HEK293 (cell line): Measurements from ENCODE around the gene GEMIN7.

Source experiments
- ELK4 ChIP-seq: IDR thresholded peaks from 2 replicates; pipeline ENCODE4 v1.6.1; 2011; ENCODE audit warnings: mild to moderate bottlenecking, low read depth, low read length, borderline replicate concordance
- KLF10 ChIP-seq: fragments of 450-650 bp; IDR thresholded peaks from 2 replicates; pipeline ENCODE4 v1.5.1; 2018; ENCODE audit warnings: missing biosample characterization, mild to moderate bottlenecking, missing genetic modification characterization
- KLF9 ChIP-seq: fragments of 450-650 bp; formaldehyde crosslinking; IDR thresholded peaks from 2 replicates; pipeline ENCODE4 v1.5.1; 2016; ENCODE audit warnings: missing biosample characterization, missing genetic modification characterization, low read depth
- PATZ1 ChIP-seq: fragments of 450-650 bp; formaldehyde crosslinking; IDR thresholded peaks from 2 replicates; pipeline ENCODE4 v1.5.1; 2016; ENCODE audit warnings: missing biosample characterization, missing genetic modification characterization
- RBAK ChIP-seq: fragments of 450-650 bp; formaldehyde crosslinking; IDR thresholded peaks from 2 replicates; pipeline ENCODE4 v1.5.1; 2016; ENCODE audit warnings: missing biosample characterization, missing genetic modification characterization
- SP2 ChIP-seq: fragments of 450-650 bp; formaldehyde crosslinking; IDR thresholded peaks from 2 replicates; pipeline ENCODE4 v1.5.1; 2016; ENCODE audit warnings: missing biosample characterization, missing genetic modification characterization
- ZBTB17 ChIP-seq: fragments of 450-650 bp; formaldehyde crosslinking; IDR thresholded peaks from 2 replicates; pipeline ENCODE4 v1.5.1; 2016; ENCODE audit warnings: missing biosample characterization, missing genetic modification characterization
- ZBTB49 ChIP-seq: fragments of 450-650 bp; formaldehyde crosslinking; IDR thresholded peaks from 2 replicates; pipeline ENCODE4 v1.5.1; 2016; ENCODE audit warnings: missing biosample characterization, missing genetic modification characterization, low read depth
- ZBTB6 ChIP-seq: fragments of 450-650 bp; formaldehyde crosslinking; IDR thresholded peaks from 2 replicates; pipeline ENCODE4 v1.5.1; 2017; ENCODE audit warnings: missing biosample characterization, missing genetic modification characterization
- ZNF138 ChIP-seq: fragments of 450-650 bp; formaldehyde crosslinking; IDR thresholded peaks from 2 replicates; pipeline ENCODE4 v1.5.1; 2016; ENCODE audit warnings: missing biosample characterization, missing genetic modification characterization, borderline replicate concordance
- ZNF157 ChIP-seq: fragments of 450-650 bp; formaldehyde crosslinking; IDR thresholded peaks from 2 replicates; pipeline ENCODE4 v1.5.1; 2016; ENCODE audit warnings: missing biosample characterization, missing genetic modification characterization
- ZNF510 ChIP-seq: fragments of 450-650 bp; formaldehyde crosslinking; IDR thresholded peaks from 2 replicates; pipeline ENCODE4 v1.5.1; 2018; ENCODE audit warnings: mild to moderate bottlenecking, missing genetic modification characterization, missing biosample characterization; ENCODE audit not compliant: insufficient replicate concordance
- ZNF518A ChIP-seq: fragments of 450-650 bp; formaldehyde crosslinking; conservative IDR thresholded peaks from 2 replicates; pipeline ENCODE4 v1.5.1; 2016; ENCODE audit warnings: low read depth, missing biosample characterization, missing genetic modification characterization
- ZNF639 ChIP-seq: fragments of 450-650 bp; formaldehyde crosslinking; IDR thresholded peaks from 2 replicates; pipeline ENCODE4 v1.5.1; 2016; ENCODE audit warnings: missing biosample characterization, missing genetic modification characterization
- ZNF664 ChIP-seq: fragments of 450-650 bp; formaldehyde crosslinking; IDR thresholded peaks from 2 replicates; pipeline ENCODE4 v1.5.1; 2016; ENCODE audit warnings: missing biosample characterization, missing genetic modification characterization
- ZNF830 ChIP-seq: fragments of 450-650 bp; IDR thresholded peaks from 2 replicates; pipeline ENCODE4 v1.5.0; 2018; ENCODE audit warnings: missing biosample characterization, missing genetic modification characterization, low read depth, mild to moderate bottlenecking, moderate library complexity
- ZSCAN4 ChIP-seq: fragments of 450-650 bp; formaldehyde crosslinking; IDR thresholded peaks from 2 replicates; pipeline ENCODE4 v1.5.1; 2017; ENCODE audit warnings: missing biosample characterization, missing genetic modification characterization

GEMIN7 gene

GRCh38 chr19:45092747-45093678, 14.0 kb downstream of the GEMIN7 start, which contains the start of gene PPP1R37 (continued):
- TF ChIP-seq ZBTB49 (no peak), ZNF830 (no peak), ZNF639 (tag by site-specific recombination) (peak; percentile 96), ZNF664 (tag by site-specific recombination) (0 out of 2 replicates have a peak, but pooled peaks have one; percentile 16), ZNF518A (peak; percentile 51; the same call in 1 of the 2 replicates), SP2 (peak; percentile 78), ZNF138 (tag by site-specific recombination) (no peak), ZBTB17 (peak; percentile 73), KLF10 (peak; percentile 89), KLF9 (tag by site-specific recombination) (peak; percentile 95), ZNF157 (tag by site-specific recombination) (no peak), ZSCAN4 (tag by site-specific recombination) (0 out of 2 replicates have a peak, but pooled peaks have one; percentile 9), ZBTB6 (tag by site-specific recombination) (peak; percentile 59; the same call in 1 of the 2 replicates), RBAK (tag by site-specific recombination) (no peak), ELK4 (no peak), PATZ1 (peak; percentile 57), ZNF510 (tag by site-specific recombination) (no peak)
